SK-N-MC (cell line): ENCODE measurements around the gene MINDY4B.

Experiments used
- EZH2 ChIP-seq: fragments of 200-600 bp; sonication (generic); IDR thresholded peaks from one replicate; pipeline ENCODE4 v1.6.1; 2017; ENCODE audit warnings: antibody characterized with exemption
- POLR2AphosphoS5 ChIP-seq: IDR thresholded peaks from 2 replicates; pipeline ENCODE4 v1.6.1; 2012; ENCODE audit warnings: mild to moderate bottlenecking, low read depth, low read length, borderline replicate concordance

DNA sequence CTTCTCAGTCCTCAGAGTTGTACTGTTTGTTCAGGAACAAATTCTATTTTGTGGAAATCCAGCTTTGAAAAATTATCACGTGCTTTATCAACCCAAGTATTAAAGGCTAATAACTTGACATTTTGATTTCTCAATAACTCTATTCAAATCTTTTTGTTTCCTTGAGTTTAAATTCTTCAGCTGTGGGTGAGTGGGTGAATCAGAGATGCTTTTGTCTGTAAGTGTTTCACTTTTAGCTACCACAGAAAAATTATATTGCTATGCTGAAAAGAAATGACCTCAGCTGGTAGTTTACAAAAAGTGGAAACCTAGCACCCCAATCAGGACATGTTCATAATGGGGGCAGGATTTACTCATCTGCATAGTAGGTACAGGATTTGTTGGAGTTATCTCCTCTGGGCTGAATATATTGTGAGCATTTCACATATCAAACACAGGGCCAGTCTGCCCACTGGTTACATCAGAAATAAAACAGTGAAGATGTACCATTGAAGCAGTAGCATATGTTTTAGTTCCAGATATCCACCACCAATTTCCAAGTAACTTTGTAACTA lies 30.5 kb downstream of the MINDY4B start:
- TF ChIP-seq EZH2 (no peak), POLR2AphosphoS5 (no peak)
